Sigmoid colon (tissue), 4 donors: ENCODE data around the gene MYL12B.

Source experiments
- POLR2A ChIP-seq, 2 donors: fragments of 450-650 bp; IDR thresholded peaks; one replicate each; pipeline ENCODE4 v1.6.1; 2016; ENCODE audit warnings: antibody characterized with exemption in 2 of 2, mild to moderate bottlenecking in 2 of 2, moderate library complexity in 2 of 2
- POLR2AphosphoS5 ChIP-seq, 4 donors: sonication (generic); formaldehyde crosslinking; IDR thresholded peaks; one replicate each; pipeline ENCODE4 v1.6.1; 2017; ENCODE audit warnings: antibody characterized with exemption in 4 of 4
- TF ChIP-seq, protein P1 (sequence below), 4 experiments: fragments of 450-650 bp in 3 of 4; fragments of 200-600 bp in 1 of 4; IDR thresholded peaks; one replicate each; pipeline ENCODE4 v1.5.1; 2016 to 2019; ENCODE audit warnings: antibody characterized with exemption in 4 of 4, mild to moderate bottlenecking in 3 of 4, moderate library complexity in 2 of 4

DNA sequence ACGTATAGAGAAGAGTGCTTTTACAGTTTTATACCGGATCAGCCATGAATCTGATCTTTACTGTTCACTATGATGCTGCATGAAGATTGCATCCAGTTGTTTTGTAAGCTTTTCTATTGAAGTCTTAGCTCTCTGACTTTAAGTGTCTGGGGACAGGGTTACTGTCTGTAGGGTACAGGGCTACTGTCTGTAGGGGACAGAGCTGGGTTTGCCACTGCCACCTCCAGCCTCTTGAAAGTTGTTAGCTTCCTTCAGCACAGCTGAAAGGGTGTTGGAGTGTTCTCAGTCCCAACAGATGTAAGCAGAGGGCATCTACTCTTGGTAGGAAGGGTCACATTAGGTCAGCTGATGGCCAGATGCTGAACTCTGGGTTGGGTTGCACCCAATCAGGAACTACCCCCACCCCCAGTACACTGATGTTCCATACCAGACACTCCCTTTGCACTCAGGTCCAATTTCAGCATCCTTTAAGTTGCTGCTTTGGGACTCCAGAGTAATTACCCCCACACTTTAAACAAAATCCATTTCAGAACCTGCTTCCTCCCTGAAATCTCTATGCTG, 58.0 kb downstream of the MYL12B start:
- TF ChIP-seq POLR2A (IDR thresholded peaks at IDR 0.05) (no peak), POLR2AphosphoS5 (IDR thresholded peaks at IDR 0.05) (no peak)
- TF ChIP-seq, protein P1, sequence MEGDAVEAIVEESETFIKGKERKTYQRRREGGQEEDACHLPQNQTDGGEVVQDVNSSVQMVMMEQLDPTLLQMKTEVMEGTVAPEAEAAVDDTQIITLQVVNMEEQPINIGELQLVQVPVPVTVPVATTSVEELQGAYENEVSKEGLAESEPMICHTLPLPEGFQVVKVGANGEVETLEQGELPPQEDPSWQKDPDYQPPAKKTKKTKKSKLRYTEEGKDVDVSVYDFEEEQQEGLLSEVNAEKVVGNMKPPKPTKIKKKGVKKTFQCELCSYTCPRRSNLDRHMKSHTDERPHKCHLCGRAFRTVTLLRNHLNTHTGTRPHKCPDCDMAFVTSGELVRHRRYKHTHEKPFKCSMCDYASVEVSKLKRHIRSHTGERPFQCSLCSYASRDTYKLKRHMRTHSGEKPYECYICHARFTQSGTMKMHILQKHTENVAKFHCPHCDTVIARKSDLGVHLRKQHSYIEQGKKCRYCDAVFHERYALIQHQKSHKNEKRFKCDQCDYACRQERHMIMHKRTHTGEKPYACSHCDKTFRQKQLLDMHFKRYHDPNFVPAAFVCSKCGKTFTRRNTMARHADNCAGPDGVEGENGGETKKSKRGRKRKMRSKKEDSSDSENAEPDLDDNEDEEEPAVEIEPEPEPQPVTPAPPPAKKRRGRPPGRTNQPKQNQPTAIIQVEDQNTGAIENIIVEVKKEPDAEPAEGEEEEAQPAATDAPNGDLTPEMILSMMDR (IDR thresholded peaks at IDR 0.05), result no peak
